ENCODE results near the gene XRCC2. TPM values are rescaled to one million over a fixed set of nuclear protein-coding genes. Genes with fewer than 3 reads are reported as not detected.
"Not testable (repeated sequence)": the region's sequence is repeated elsewhere in the genome, so short reads cannot be mapped to it uniquely, and the experiment has no call there.

XRCC2 gene
- total and polyA plus RNA-seq, 9 donors = 0.25 to 1.7 (median 0.69) TPM

DNA sequence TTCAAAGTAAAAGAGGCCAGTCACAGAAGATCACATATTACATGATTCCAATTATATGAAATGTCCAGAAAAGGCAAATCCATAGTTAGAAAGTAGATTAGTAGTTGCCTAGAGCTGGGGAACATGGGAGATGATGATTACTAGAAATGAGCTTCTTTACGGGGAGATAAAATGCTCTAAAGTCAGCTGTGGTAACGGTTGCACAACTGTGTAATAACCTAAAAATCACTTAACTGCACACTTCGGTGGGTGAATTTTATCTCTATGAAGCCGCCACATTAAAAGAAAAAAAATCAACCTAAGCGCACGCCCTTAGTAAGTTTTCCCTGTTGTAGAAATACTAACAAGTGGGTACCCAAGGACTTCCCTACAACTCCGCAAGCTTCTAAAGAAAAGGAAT is 15.9 kb downstream of the XRCC2 start:
- no peaks in the 10 kb centered on the region for H3K9me3 ChIP-seq
- no peak for DNase-seq
- 83 to 94% (median 87%) methylated on average over 7 of the region's 7 CpGs for WGBS, 3 donors
- no peaks in the 10 kb centered on the region for H3K27me3 ChIP-seq
- no peaks in the 10 kb centered on the region for H3K36me3 ChIP-seq
- TF ChIP-seq, protein P1, sequence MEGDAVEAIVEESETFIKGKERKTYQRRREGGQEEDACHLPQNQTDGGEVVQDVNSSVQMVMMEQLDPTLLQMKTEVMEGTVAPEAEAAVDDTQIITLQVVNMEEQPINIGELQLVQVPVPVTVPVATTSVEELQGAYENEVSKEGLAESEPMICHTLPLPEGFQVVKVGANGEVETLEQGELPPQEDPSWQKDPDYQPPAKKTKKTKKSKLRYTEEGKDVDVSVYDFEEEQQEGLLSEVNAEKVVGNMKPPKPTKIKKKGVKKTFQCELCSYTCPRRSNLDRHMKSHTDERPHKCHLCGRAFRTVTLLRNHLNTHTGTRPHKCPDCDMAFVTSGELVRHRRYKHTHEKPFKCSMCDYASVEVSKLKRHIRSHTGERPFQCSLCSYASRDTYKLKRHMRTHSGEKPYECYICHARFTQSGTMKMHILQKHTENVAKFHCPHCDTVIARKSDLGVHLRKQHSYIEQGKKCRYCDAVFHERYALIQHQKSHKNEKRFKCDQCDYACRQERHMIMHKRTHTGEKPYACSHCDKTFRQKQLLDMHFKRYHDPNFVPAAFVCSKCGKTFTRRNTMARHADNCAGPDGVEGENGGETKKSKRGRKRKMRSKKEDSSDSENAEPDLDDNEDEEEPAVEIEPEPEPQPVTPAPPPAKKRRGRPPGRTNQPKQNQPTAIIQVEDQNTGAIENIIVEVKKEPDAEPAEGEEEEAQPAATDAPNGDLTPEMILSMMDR (IDR thresholded peaks at IDR 0.05) = no peak
- TF ChIP-seq EP300 (IDR thresholded peaks at IDR 0.05) = no peak
- TF ChIP-seq POLR2A (IDR thresholded peaks at IDR 0.05) = no peak
- H3K4me3 ChIP-seq = no peak overlapping the region
- intact Hi-C loops (cut with DNase I) = no loop called here
- H3K4me1 ChIP-seq (ENCODE audit: insufficient read depth) = no peaks in the 10 kb centered on the region
- H3K27ac ChIP-seq = no peak overlapping the region

DNA sequence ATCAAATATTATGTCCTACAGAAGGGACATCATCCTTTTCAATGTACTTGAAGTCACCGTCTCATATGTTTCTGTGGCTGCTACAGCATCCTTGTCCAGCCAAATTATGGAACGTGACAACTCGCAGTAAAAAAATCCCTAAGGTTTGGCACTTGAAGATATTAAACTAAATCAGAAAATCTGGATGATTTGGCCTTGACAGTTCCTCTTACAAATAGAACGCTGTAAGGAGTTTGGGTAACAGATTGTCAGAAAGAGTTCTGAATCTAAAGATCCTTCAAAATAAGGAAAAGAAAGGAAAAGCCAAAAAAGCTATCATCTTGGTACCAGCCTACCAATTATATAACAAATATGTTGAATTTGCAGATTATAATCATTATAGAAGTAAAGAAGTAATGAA is 21.0 kb downstream of the XRCC2 start:
- DNase-seq = no peak
- no peaks in the 10 kb centered on the region for H3K36me3 ChIP-seq
- H3K4me1 ChIP-seq (ENCODE audit: insufficient read depth) = no peaks in the 10 kb centered on the region
- TF ChIP-seq, protein P1 (IDR thresholded peaks at IDR 0.05) = no peak
- TF ChIP-seq POLR2A (IDR thresholded peaks at IDR 0.05) (no peak), EP300 (IDR thresholded peaks at IDR 0.05) (no peak)
- intact Hi-C loops (cut with DNase I) = no loop called here
- H3K27me3 ChIP-seq = no peaks in the 10 kb centered on the region
- no peak overlapping the region for H3K4me3 ChIP-seq
- 91 to 93% (median 92%) methylated on average over 4 of the region's 4 CpGs for WGBS, 3 donors
- H3K9me3 ChIP-seq = no peaks in the 10 kb centered on the region
- no peak overlapping the region for H3K27ac ChIP-seq

DNA sequence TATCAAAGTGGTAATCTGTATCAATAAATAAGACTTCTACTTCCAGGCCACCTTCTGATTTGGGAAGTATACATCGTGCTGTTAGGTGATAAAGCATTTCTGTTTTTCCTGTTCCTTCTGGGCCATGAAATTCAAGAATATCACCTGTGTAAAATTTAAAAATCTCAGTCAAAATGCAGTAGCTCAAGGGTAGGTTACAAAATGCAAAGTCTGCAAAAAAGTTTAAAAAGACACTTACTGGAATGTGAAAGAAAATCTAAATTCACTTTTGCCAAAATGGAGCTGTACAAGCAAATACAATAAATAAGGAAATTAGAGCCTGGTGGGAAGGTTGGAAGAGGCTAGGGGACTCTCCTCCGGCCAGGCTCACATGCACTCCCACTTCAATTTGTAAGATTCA is 26.7 kb downstream of the XRCC2 start:
- no peaks in the 10 kb centered on the region for H3K36me3 ChIP-seq
- TF ChIP-seq POLR2A (IDR thresholded peaks at IDR 0.05) (no peak), EP300 (IDR thresholded peaks at IDR 0.05) (no peak)
- TF ChIP-seq, protein P1 (IDR thresholded peaks at IDR 0.05) = no peak
- no peaks in the 10 kb centered on the region for H3K27me3 ChIP-seq
- DNase-seq = no peak
- no peaks in the 10 kb centered on the region for H3K4me1 ChIP-seq (ENCODE audit: insufficient read depth)
- WGBS, 3 donors = 85 to 96% (median 88%) methylated on average over 2 of the region's 2 CpGs
- no peak overlapping the region for H3K4me3 ChIP-seq
- intact Hi-C loops (cut with DNase I) = no loop called here
- H3K9me3 ChIP-seq = no peaks in the 10 kb centered on the region
- H3K27ac ChIP-seq = no peak overlapping the region

DNA sequence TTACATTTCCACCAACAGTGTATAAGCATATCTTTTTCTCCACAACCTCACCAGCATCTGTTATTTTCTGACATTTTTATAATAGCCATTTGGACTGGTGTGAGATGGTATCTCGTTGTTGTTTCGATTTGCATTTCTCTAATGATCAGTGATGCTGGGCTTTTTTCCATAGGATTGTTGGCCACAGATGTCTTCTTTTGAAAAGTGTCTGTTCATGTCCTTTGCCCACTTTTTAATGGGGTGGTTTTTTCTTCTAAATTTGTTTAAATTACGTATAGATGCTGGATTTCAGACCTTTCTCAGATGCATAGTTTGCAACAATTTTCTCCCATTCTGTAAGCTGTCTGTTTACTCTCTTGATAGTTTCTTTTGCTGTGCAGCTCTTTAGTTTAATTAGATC is 28.9 kb downstream of the XRCC2 start:
- Histone ChIP-seq H3K36me3 (no peaks in the 10 kb centered on the region), H3K9me3 (no peaks in the 10 kb centered on the region), H3K4me1 (ENCODE audit: insufficient read depth) (no peaks in the 10 kb centered on the region), H3K27ac (no peak overlapping the region), H3K27me3 (no peaks in the 10 kb centered on the region), H3K4me3 (no peak overlapping the region)
- 95 to 97% (median 97%) methylated on average over 3 of the region's 3 CpGs for WGBS, 3 donors
- intact Hi-C loops (cut with DNase I) = no loop called here
- DNase-seq = no peak
- TF ChIP-seq, protein P1 (IDR thresholded peaks at IDR 0.05) = no peak

DNA sequence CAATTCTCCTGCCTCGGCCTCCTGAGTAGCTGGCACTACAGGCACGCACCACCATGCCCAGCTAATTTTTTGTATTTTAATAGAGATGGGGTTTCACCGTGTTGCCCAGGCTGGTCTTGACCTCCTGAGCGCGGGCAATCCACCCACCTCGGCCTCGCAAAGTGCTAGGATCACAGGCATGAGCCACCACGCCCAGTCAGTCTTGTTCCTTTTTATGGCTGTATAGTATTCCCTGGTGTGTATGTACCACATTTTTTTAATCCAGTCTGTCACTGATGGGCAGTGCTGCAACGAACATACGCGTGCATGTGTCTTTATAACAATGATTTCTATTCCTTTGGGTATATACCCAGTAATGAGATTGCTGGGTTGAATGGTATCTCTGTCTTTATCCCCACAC is 29.4 kb downstream of the XRCC2 start:
- H3K9me3 ChIP-seq; intact Hi-C loops (cut with DNase I); DNase-seq; H3K27me3 ChIP-seq; H3K4me1 ChIP-seq (ENCODE audit: insufficient read depth); H3K27ac ChIP-seq; H3K4me3 ChIP-seq; H3K36me3 ChIP-seq: not testable (repeated sequence)
- WGBS, 3 donors = 92 to 97% (median 95%) methylated on average over 11 of the region's 11 CpGs
